KOPT-K1 (cell line): Measurements from ENCODE around the gene KCNQ4.
A peak's percentile ranks its signal among the peaks of the same experiment; 100 is the strongest.

ENCODE experiments used
- H3K27ac ChIP-seq: fragments of 200-600 bp; sonication (generic); 2 replicates; pipeline ENCODE4 v1.5.1; 2016; ENCODE audit warnings: antibody characterized with exemption, mild to moderate bottlenecking, low read depth, low read length; ENCODE audit not compliant: poor library complexity, severe bottlenecking
- H3K36me3 ChIP-seq: fragments of 200-600 bp; sonication (generic); 2 replicates; pipeline ENCODE4 v1.5.1; 2017; ENCODE audit warnings: antibody characterized with exemption, mild to moderate bottlenecking, low read length, moderate library complexity; ENCODE audit not compliant: insufficient read depth
- H3K9me3 ChIP-seq: fragments of 200-600 bp; sonication (generic); 2 replicates; pipeline ENCODE4 v1.5.1; 2017; ENCODE audit warnings: antibody characterized with exemption, low read length, mild to moderate bottlenecking; ENCODE audit not compliant: insufficient read depth, poor library complexity, severe bottlenecking

KCNQ4 gene

GRCh38 chr1:40764981-40765380 lies 18.6 kb upstream of the KCNQ4 start:
- H3K9me3 ChIP-seq, result no peaks in the 10 kb centered on the region
- no peak overlapping the region for H3K27ac ChIP-seq
- peaks cover 97% of the 10 kb centered on the region for H3K36me3 ChIP-seq

DNA sequence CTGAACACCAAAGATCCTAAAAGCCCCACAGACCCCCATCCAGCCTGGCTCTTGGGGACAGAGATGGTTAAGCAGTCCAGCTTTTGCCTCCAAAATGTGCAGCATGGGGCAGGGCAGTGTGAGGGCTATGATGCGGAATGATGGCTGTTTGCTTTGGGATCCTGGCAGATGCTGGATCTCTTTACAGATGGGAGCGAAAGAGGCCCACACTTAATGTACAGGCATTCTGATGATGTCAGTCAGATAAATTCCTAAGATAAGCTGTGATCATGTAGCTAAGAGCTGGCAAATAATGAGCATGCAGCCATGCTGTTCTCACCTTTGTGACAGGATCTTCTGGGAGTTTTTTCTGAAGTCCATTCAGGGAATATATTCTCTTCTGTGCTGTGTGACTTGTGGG lies 17.6 kb upstream of the KCNQ4 start:
- Histone ChIP-seq H3K36me3 (peaks cover 97% of the 10 kb centered on the region), H3K9me3 (no peaks in the 10 kb centered on the region), H3K27ac (no peak overlapping the region)

GRCh38 chr1:40766560-40766959 lies 17.0 kb upstream of the KCNQ4 start:
- H3K36me3 ChIP-seq, result peaks cover 97% of the 10 kb centered on the region

DNA sequence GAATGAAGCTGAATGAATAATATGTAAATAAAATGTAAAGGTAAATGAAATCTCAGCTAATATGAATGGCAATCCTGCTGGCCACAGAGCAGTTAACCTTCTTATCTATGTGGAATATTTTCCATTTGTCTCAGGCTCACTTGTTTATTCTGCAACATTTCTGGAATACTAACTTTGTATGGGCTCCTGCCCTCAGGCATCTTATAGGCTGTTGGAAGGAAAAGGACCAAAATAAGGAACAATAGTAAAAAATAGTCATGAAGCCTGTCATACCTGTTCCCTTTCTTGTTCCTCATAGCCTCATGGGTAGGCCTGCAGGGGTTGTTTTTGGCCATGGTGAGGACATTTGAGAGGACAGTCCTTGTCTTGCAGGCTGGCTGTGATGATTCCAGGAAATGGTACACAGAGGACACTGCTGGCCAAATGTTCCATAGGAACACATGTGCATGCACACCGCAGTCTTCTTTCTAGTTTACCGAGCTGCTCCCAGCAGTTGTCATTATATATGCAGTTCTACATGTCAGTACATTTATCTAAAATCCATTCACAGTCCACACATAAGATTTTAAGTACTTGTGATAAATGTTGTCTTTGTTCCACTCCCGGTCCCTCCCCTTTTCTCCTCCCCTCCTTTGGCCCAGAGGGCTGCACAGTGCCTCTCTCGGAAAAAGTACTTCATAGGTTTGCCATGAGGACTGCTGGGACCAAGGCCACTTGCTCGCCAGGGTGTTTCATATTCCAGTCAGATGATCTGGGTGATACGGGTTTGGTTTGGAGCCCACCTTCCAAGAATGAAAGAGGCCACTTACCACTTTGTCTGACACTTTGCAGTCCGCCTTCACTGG lies 15.2 kb upstream of the KCNQ4 start:
- H3K27ac ChIP-seq, result no peak overlapping the region
- peaks cover 93% of the 10 kb centered on the region for H3K36me3 ChIP-seq
- no peaks in the 10 kb centered on the region for H3K9me3 ChIP-seq

More at GRCh38 chr1:40766560-40766959, 17.0 kb upstream of the KCNQ4 start:
- H3K9me3 ChIP-seq, result no peaks in the 10 kb centered on the region
- H3K27ac ChIP-seq, result no peak overlapping the region

DNA sequence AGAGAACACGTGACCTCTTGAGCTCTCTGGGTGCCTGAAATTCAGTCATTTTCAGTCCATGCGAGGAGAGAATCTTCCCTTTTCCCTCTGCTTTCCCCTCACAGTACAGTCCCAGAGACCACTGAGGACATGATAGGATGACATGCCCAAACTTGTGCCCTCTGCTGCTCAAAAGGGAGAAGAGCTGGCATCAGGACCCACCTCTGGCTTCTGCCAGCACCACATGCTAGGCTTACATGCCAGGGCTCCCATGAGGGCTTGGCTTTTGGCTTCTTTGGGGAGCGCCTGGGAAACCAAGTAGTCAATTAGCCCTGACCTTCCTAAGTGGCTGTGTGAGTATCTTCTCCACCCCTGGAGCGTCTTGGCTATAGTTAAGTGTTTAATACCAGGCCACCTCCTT lies 13.8 kb upstream of the KCNQ4 start:
- Histone ChIP-seq H3K36me3 (peaks cover 84% of the 10 kb centered on the region), H3K9me3 (no peaks in the 10 kb centered on the region), H3K27ac (peak overlapping the region; percentile 30)

DNA sequence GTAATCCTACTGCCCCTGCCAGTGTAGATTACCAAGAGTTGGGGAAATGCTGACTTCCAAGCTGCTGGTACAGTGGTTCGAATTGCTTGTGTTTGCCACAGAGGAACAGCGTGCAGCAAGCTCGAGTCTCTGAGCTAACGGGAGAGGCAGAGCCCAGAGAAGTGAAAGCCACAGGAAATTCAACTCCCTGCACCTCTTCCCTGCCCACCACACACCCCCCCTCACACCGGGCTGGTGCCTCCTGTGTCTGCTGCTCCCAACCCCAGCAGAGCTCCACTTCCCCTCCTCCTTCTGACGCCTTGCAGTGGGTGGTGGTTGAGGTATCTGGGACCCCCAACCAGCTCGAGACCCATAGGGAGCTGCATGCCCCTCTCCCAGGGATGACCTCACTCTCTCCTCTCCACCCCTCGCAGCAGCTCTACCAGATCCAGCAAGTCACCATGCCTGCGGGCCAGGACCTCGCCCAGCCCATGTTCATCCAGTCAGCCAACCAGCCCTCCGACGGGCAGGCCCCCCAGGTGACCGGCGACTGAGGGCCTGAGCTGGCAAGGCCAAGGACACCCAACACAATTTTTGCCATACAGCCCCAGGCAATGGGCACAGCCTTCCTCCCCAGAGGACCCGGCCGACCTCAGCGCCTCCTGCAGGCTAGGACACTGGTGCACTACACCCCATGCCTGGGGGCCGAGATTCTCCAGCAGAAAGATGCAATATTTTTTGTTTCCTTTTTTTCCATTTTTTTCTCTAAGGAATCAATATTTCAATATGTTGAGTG lies 13.1 kb upstream of the KCNQ4 start:
- peaks cover 82% of the 10 kb centered on the region for H3K36me3 ChIP-seq
- no peaks in the 10 kb centered on the region for H3K9me3 ChIP-seq
- peak overlapping the region; percentile 30 for H3K27ac ChIP-seq

DNA sequence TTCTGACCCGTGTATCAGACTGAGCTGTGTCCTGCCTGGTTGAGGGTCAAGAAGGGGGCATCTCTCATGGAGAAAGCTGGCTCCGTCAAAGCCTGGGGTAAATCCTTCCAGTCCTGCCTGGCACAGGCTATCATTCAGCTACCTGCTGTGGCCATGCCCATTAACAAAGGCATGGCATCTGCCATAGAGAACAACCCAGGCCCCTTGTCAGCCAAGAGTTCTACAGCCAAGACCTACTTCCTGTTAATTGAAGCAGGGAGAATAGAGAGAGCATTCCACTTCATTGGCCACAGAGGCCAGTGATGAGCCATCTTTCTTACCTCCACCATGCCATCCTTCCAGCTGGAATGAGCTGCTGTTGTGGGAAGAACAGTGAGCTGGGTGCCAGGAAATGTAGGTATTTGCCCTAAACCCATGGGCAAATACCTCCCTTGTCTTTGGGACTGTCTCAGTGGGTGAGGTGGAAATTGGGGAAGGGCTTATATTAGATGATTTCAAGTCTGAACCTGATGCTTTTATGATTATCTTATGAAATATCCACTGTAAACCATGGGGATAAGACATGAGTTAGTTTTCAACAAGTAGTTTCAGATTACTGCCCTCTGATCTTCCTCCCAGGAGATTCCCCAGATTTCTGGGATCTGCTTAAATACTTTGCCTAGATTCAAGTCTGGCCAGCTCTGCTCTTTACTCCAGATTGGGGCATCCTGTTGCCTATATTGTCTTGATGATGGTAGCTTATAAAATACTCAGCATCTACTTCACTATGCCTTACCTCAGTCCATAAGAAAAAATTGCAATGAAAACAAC lies 11.2 kb upstream of the KCNQ4 start:
- H3K27ac ChIP-seq, result no peak overlapping the region
- peaks cover 82% of the 10 kb centered on the region for H3K36me3 ChIP-seq
- peaks cover 15% of the 10 kb centered on the region for H3K9me3 ChIP-seq

DNA sequence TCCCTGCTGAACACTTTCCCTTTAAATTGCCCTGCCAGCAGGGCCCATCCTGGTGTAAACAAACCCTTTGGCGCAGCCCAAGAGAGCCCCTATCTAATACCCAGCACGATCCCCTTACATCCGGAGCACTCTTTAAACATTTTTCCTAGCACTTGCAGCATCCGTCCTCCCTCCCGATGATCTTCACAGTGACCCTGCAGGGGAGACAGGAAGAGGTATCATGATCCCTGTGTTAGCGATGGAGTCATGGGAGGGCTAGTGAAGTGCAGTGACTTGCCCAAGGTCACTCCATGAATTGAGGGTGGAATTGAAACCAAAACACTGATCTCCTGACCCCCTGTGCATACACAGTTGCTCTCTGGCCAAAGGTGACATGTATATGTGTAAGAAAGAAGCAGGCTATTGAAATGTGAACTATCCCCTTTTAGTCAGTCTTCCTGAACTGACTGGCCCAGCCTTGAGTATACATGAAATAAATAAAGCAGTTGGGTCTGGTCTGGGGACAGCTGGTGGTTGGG lies 9.8 kb upstream of the KCNQ4 start:
- peaks cover 17% of the 10 kb centered on the region for H3K9me3 ChIP-seq
- H3K27ac ChIP-seq, result no peak overlapping the region
- H3K36me3 ChIP-seq, result peaks cover 70% of the 10 kb centered on the region

GRCh38 chr1:40774266-40774998 lies 9.2 kb upstream of the KCNQ4 start:
- H3K27ac ChIP-seq, result no peak overlapping the region
- H3K36me3 ChIP-seq, result peaks cover 64% of the 10 kb centered on the region
- H3K9me3 ChIP-seq, result peaks cover 17% of the 10 kb centered on the region

- Histone ChIP-seq H3K27ac (no peak overlapping the region), H3K9me3 (peaks cover 17% of the 10 kb centered on the region), H3K36me3 (peaks cover 44% of the 10 kb centered on the region)
Observed at GRCh38 chr1:40776236-40777072, 7.1 kb upstream of the KCNQ4 start.

GRCh38 chr1:40777224-40777970 lies 6.2 kb upstream of the KCNQ4 start:
- H3K27ac ChIP-seq, result no peak overlapping the region
- H3K36me3 ChIP-seq, result peaks cover 34% of the 10 kb centered on the region
- H3K9me3 ChIP-seq, result peaks cover 17% of the 10 kb centered on the region

- Histone ChIP-seq H3K36me3 (peaks cover 17% of the 10 kb centered on the region), H3K27ac (no peak overlapping the region), H3K9me3 (peaks cover 16% of the 10 kb centered on the region)
Observed at GRCh38 chr1:40780678-40781607, 2.6 kb upstream of the KCNQ4 start.
